Superior temporal gyrus (tissue), 1 donor: ENCODE measurements around the gene FERMT3.

Source experiments
- DNase-seq: peaks from one replicate; pipeline ENCODE4 v3.0.0-alpha.2; 2016; ENCODE audit errors: extremely low spot score

The FERMT3 gene

GRCh38 chr11:64249563-64250414 lies 43.3 kb downstream of the FERMT3 start:
- no peak for DNase-seq

GRCh38 chr11:64250415-64251015 lies 44.0 kb downstream of the FERMT3 start:
- no peak for DNase-seq

- DNase-seq, result no peak
Observed at GRCh38 chr11:64251016-64251752, 44.7 kb downstream of the FERMT3 start, which contains the start of gene PLCB3. Gene PLCB3 (plus strand): TSS chr11:64251530. CDS start chr11:64251650, 120 bp downstream.

GRCh38 chr11:64251753-64252002 lies 45.2 kb downstream of the FERMT3 start:
- no peak for DNase-seq

- DNase-seq, result no peak
Observed at GRCh38 chr11:64252003-64252872, 45.7 kb downstream of the FERMT3 start.

GRCh38 chr11:64253043-64253442 lies 46.5 kb downstream of the FERMT3 start:
- DNase-seq, result no peak

- no peak for DNase-seq
Observed at GRCh38 chr11:64253481-64253880, 47.0 kb downstream of the FERMT3 start.

GRCh38 chr11:64254326-64254725 lies 47.8 kb downstream of the FERMT3 start:
- no peak for DNase-seq

GRCh38 chr11:64255135-64256128 lies 48.9 kb downstream of the FERMT3 start:
- no peak for DNase-seq

GRCh38 chr11:64256300-64256699 lies 49.8 kb downstream of the FERMT3 start:
- no peak for DNase-seq

GRCh38 chr11:64258356-64258755 lies 51.8 kb downstream of the FERMT3 start:
- no peak for DNase-seq

GRCh38 chr11:64258946-64259532 lies 52.5 kb downstream of the FERMT3 start:
- DNase-seq, result no peak

GRCh38 chr11:64259533-64260067 lies 53.1 kb downstream of the FERMT3 start:
- DNase-seq, result no peak

GRCh38 chr11:64260147-64260708 lies 53.7 kb downstream of the FERMT3 start:
- no peak for DNase-seq

- DNase-seq, result no peak
Observed at GRCh38 chr11:64261556-64262080, 55.1 kb downstream of the FERMT3 start.

- DNase-seq, result no peak
Observed at GRCh38 chr11:64262271-64263002, 55.9 kb downstream of the FERMT3 start.

- no peak for DNase-seq
Observed at GRCh38 chr11:64263021-64263946, 56.8 kb downstream of the FERMT3 start.

GRCh38 chr11:64263947-64264317 lies 57.4 kb downstream of the FERMT3 start:
- no peak for DNase-seq
